Chondrocyte (in vitro differentiated cells): ENCODE data around the gene ANKRD31. TPM values are rescaled to one million over a fixed set of nuclear protein-coding genes. Genes with fewer than 3 reads are reported as not detected.

Experiments used
- DNase-seq: peaks from one replicate; pipeline ENCODE4 v3.0.0; 2021; ENCODE audit warnings: mixed read lengths, low spot score
- H3K27ac Mint-ChIP-seq: one replicate; pipeline ENCODE4 v1.8.0; 2021; ENCODE audit warnings: mild to moderate bottlenecking, moderate library complexity, mixed read lengths; ENCODE audit not compliant: unreplicated experiment
- H3K27me3 Mint-ChIP-seq: 2 replicates; pipeline ENCODE4 v1.8.0; 2021; ENCODE audit warnings: low read depth, mixed read lengths
- H3K36me3 Mint-ChIP-seq: 2 replicates; pipeline ENCODE4 v1.8.0; 2021; ENCODE audit warnings: low read depth, mixed read lengths
- H3K4me1 Mint-ChIP-seq: 2 replicates; pipeline ENCODE4 v1.8.0; 2021; ENCODE audit warnings: low read depth, mild to moderate bottlenecking, mixed read lengths
- H3K4me3 Mint-ChIP-seq: one replicate; pipeline ENCODE4 v1.8.0; 2021; ENCODE audit warnings: mild to moderate bottlenecking, moderate library complexity, mixed read lengths; ENCODE audit not compliant: unreplicated experiment
- H3K9me3 Mint-ChIP-seq: 2 replicates; pipeline ENCODE4 v1.8.0; 2021; ENCODE audit warnings: low read depth, mixed read lengths
- total RNA-seq: library from RNA; stranded (reverse); gene quantifications from 3 replicates; pipeline ENCODE4 v1.2.1, GENCODE V29; 2021
- TF ChIP-seq, protein P1 (sequence below): fragments of 200-600 bp; sonication (generic); IDR thresholded peaks from 2 replicates; pipeline ENCODE4 v1.5.0; 2021; ENCODE audit warnings: antibody characterized with exemption, mild to moderate bottlenecking, moderate library complexity

ANKRD31 gene
- total RNA-seq, 1 donor from 2014 or later: 0.10 TPM

DNA sequence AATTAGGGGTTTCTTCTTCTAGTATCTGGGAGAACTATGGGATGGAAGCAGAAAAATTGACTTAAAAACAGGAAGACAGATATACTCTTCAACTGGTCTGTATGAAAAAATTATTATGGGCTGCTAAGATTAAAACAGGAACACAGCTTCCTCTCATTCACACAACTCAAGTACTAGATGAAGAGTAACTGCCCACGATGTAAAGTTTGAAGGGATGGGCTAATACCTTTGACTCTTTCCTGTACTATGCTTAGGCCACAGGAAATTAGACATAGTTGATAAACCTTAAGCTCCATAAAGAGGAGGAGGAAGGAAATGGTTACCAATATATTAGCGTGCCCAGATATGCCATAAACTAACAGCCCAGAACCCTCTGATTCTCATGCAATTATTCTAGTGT, 88.6 kb downstream of the ANKRD31 start:
- no peaks in the 10 kb centered on the region for H3K4me1 Mint-ChIP-seq
- DNase-seq: no peak
- H3K4me3 Mint-ChIP-seq: no peak overlapping the region
- peaks cover 2% of the 10 kb centered on the region for H3K36me3 Mint-ChIP-seq
- peaks cover 4% of the 10 kb centered on the region for H3K9me3 Mint-ChIP-seq
- H3K27me3 Mint-ChIP-seq: peaks cover 4% of the 10 kb centered on the region
- H3K27ac Mint-ChIP-seq: no peak overlapping the region
- TF ChIP-seq, protein P1, sequence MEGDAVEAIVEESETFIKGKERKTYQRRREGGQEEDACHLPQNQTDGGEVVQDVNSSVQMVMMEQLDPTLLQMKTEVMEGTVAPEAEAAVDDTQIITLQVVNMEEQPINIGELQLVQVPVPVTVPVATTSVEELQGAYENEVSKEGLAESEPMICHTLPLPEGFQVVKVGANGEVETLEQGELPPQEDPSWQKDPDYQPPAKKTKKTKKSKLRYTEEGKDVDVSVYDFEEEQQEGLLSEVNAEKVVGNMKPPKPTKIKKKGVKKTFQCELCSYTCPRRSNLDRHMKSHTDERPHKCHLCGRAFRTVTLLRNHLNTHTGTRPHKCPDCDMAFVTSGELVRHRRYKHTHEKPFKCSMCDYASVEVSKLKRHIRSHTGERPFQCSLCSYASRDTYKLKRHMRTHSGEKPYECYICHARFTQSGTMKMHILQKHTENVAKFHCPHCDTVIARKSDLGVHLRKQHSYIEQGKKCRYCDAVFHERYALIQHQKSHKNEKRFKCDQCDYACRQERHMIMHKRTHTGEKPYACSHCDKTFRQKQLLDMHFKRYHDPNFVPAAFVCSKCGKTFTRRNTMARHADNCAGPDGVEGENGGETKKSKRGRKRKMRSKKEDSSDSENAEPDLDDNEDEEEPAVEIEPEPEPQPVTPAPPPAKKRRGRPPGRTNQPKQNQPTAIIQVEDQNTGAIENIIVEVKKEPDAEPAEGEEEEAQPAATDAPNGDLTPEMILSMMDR: no peak

DNA sequence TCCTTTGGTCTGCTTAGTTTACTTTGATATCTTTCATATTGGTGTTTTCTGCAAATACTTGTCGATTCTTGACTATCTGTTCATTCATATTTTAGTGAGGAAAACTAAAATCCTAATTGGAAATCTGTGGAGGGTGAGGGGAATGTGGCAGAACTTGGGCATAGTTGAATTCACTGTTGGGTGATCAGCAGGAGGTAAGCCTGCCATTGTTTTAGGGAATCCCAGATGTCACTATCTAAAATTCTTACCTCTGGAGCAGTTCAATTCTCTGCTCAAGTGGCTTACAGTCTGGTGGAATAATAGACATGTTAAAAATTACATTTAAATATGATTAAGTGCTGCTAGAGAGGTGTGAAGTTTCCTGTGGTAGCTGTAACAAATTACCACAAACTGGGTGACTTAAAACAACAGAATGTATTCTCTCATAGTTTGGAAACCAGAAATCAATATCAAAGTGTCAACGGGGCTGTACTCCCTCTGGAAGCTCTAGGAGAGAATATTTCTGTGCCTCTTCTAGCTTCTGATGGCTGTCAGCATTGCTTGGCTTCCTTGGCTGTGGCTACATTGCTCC, 94.0 kb downstream of the ANKRD31 start:
- peaks cover 18% of the 10 kb centered on the region for H3K27me3 Mint-ChIP-seq
- H3K36me3 Mint-ChIP-seq: peaks cover 3% of the 10 kb centered on the region
- H3K27ac Mint-ChIP-seq: no peak overlapping the region
- TF ChIP-seq, protein P1: no peak
- no peaks in the 10 kb centered on the region for H3K4me1 Mint-ChIP-seq
- DNase-seq: no peak
- peaks cover 3% of the 10 kb centered on the region for H3K9me3 Mint-ChIP-seq
- H3K4me3 Mint-ChIP-seq: no peak overlapping the region

DNA sequence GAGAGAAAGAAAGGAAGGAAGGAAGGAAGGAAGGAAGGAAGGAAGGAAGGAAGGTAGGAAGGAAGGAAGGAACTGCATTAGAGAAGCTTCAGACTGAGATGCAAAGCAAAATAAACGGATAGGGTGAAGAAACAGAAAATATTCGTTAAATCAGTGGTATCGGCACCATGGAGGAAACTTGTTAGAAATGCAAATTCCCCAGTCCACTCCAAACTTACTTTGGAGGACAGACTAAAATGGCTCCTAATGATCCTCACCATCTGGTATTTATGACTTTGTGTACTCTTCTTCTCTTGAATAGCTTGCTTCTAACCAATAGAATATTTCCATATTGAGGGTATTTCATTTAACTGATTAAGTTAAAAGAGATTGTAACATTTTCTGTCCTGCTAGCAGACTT, 96.4 kb downstream of the ANKRD31 start:
- TF ChIP-seq, protein P1: no peak

GRCh38 chr5:75138689-75139088, 98.0 kb downstream of the ANKRD31 start:
- TF ChIP-seq, protein P1: no peak
- no peak overlapping the region for H3K27ac Mint-ChIP-seq
- H3K9me3 Mint-ChIP-seq: peaks cover 17% of the 10 kb centered on the region
- peaks cover 4% of the 10 kb centered on the region for H3K36me3 Mint-ChIP-seq
- H3K27me3 Mint-ChIP-seq: peaks cover 21% of the 10 kb centered on the region
- H3K4me3 Mint-ChIP-seq: no peak overlapping the region
- H3K4me1 Mint-ChIP-seq: no peaks in the 10 kb centered on the region
- DNase-seq: no peak

More for the DNA sequence above, 96.4 kb downstream of the ANKRD31 start:
- H3K4me1 Mint-ChIP-seq: no peaks in the 10 kb centered on the region
- no peak for DNase-seq
- peaks cover 12% of the 10 kb centered on the region for H3K9me3 Mint-ChIP-seq
- H3K27ac Mint-ChIP-seq: no peak overlapping the region
- H3K27me3 Mint-ChIP-seq: peaks cover 18% of the 10 kb centered on the region
- no peak overlapping the region for H3K4me3 Mint-ChIP-seq
- peaks cover 4% of the 10 kb centered on the region for H3K36me3 Mint-ChIP-seq

DNA sequence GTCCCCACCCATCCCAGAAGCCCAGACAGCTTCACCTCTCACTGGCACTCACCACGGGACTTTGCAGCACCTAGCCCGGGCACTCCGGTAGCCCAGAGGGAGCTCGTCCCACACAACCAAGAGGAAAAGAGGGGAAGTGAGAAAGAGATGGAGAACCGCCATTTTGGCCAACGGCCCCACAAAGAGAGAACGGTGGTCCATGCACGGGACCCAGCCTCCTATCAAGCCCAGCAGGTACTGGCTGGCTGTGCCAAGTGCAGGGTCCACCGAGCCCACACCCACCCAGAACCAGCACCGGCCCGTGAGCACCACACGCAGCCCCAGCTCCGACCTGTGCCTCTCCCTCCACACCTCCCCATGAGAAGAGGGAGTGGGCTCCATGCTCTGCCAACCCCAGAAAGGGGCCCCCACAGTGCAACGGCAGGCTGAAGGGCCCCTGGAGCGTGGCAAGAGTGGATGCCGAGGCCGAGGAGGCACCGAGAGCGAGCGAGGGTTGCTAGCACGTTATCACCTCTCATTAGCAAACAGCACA, 105.8 kb downstream of the ANKRD31 start:
- H3K36me3 Mint-ChIP-seq: peaks cover 2% of the 10 kb centered on the region

More for the DNA sequence above, 105.8 kb downstream of the ANKRD31 start:
- Mint-ChIP-seq H3K4me3 (no peak overlapping the region), H3K27ac (no peak overlapping the region), H3K4me1 (no peaks in the 10 kb centered on the region), H3K9me3 (peaks cover 21% of the 10 kb centered on the region), H3K27me3 (peaks cover 7% of the 10 kb centered on the region)
- DNase-seq: peak; percentile 73
- TF ChIP-seq, protein P1: no peak
